GM13977 (cell line): ENCODE measurements around the gene DUSP2.

Experiments used
- DNase-seq: peaks from one replicate; pipeline ENCODE4 v3.0.0; 2012; ENCODE audit warnings: low spot score
- in situ Hi-C: fragments of 300-500 bp; cut with MboI; formaldehyde crosslinking; loops from one replicate; pipeline ENCODE4 v1.12.0; 2022; ENCODE audit warnings: low sequenced_read_pairs, low pct_unique_long_range_greater_than_20kb, mixed read lengths, inconsistent platforms; ENCODE audit not compliant: unreplicated experiment
- TF ChIP-seq, protein P1 (sequence below): IDR thresholded peaks from 2 replicates; pipeline ENCODE4 v1.5.1; 2012; ENCODE audit warnings: mild to moderate bottlenecking, control low read depth; ENCODE audit not compliant: insufficient read depth; ENCODE audit errors: extremely low read depth, missing control alignments

DUSP2 gene, protein sequence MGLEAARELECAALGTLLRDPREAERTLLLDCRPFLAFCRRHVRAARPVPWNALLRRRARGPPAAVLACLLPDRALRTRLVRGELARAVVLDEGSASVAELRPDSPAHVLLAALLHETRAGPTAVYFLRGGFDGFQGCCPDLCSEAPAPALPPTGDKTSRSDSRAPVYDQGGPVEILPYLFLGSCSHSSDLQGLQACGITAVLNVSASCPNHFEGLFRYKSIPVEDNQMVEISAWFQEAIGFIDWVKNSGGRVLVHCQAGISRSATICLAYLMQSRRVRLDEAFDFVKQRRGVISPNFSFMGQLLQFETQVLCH

DNA sequence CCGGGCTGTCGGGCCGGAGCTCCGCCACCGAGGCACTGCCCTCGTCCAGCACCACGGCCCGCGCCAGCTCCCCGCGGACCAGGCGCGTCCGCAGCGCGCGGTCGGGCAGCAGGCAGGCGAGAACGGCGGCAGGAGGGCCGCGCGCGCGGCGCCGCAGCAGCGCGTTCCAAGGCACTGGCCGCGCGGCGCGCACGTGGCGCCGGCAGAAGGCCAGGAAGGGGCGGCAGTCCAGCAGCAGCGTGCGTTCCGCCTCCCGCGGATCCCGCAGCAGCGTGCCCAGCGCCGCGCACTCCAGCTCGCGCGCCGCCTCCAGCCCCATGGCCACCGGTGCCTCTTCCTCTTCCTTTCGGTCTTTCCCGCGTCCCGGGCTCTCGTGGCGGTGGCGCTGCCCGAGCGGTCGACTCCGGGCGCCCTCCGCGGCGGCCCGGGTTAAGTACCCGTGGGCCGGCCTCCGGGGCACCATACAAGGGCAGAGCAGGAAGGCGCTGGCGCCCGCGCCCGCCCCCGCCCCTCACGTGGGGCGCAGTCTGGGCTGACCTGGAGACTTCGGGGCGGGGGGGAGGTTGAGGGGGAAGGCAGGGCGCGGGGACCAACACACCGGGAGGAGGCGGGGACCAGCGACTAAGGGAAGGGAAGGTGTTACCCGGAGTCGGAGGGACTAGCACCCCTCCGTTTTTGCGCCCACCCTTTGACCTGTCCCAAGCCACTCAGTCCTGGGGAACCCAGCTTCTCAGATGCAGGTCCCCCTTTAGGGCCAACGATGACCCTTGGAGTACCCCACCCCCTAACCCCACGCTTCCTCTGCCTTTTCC lies at the start of gene DUSP2:
Gene DUSP2, minus strand, starts transcription at position 405 of the 812 bp plus-strand sequence. Its CDS starts 86 bp downstream, at position 319.
- TF ChIP-seq, protein P1, sequence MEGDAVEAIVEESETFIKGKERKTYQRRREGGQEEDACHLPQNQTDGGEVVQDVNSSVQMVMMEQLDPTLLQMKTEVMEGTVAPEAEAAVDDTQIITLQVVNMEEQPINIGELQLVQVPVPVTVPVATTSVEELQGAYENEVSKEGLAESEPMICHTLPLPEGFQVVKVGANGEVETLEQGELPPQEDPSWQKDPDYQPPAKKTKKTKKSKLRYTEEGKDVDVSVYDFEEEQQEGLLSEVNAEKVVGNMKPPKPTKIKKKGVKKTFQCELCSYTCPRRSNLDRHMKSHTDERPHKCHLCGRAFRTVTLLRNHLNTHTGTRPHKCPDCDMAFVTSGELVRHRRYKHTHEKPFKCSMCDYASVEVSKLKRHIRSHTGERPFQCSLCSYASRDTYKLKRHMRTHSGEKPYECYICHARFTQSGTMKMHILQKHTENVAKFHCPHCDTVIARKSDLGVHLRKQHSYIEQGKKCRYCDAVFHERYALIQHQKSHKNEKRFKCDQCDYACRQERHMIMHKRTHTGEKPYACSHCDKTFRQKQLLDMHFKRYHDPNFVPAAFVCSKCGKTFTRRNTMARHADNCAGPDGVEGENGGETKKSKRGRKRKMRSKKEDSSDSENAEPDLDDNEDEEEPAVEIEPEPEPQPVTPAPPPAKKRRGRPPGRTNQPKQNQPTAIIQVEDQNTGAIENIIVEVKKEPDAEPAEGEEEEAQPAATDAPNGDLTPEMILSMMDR, result no peak
- in situ Hi-C loops, result no loop called here
- peak; percentile 98 for DNase-seq

DNA sequence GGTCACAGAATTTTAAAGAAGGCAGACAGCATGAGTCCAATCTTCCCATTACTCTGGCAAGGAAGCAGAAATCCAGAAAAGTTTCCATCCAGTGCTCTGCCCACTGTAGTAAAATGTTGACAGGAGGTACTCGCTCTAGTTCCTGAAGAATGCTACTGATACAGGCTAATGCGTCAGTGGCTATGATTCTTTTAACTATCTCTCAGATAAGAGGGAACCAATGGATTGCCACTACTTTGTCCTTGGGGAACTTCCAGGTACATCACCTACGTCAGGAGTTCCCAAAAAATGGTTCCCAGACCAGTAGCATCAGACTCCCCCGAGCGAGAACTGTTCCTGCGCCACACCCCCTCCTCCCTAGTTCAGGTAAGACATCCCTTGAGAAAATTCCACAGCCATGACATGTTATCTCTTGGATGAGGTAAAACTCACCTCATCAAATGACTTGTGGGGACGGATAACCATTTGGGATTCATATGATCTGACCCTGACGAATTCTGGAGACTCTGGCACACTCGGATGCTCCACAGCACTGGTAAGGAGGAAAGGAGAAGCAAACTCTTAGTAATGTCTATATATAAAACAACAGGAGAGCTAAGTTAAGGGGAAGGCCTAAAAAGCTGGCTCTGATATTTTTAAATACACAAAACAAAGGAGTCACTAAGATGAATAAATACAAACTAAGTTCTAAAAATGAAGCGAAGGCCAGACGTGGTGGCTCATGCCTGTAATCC lies 46.9 kb upstream of the DUSP2 start:
- in situ Hi-C loops, result loop anchor here (25.0 kb wide), 1 partner anchor 180 kb away; no protein-coding TSS in a partner anchor
- TF ChIP-seq, protein P1, result no peak

DNA sequence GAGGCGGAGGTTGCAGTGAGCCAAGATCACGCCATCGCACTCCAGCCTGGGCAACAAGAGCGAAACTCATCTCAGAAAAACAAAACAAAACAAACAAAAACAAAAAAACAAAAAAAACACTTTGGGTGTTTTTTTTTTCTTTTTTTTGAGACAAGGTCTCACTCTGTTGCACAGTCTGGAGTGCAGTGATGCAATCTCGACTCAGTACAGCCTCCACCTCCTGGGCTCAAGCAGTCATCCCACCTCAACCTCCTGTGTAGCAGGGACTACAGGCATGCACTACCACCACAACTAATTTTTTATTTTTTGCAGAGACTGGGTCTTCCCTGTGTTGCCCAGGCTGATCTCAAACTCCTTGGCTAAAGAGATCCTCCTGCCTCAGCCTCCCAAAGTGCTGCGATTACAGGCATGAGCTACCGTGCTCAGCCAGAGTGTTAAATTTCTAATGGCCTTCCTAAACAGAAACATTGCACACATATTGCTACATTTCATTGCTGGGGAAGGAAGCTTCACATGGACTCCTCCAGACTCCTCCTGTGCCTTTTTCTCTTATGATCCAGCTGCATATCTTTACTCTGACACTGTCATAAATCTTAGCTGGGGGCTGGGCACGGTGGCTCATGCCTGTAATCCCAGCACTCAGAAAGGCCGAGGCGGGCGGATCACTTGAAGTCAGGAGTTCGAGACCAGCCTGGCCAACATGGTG lies 43.7 kb upstream of the DUSP2 start:
- in situ Hi-C loops, result loop anchor here (25.0 kb wide), 1 partner anchor 177 kb away; no protein-coding TSS in a partner anchor
- no peak for DNase-seq

More for the DNA sequence above, 46.9 kb upstream of the DUSP2 start:
- DNase-seq, result no peak

DNA sequence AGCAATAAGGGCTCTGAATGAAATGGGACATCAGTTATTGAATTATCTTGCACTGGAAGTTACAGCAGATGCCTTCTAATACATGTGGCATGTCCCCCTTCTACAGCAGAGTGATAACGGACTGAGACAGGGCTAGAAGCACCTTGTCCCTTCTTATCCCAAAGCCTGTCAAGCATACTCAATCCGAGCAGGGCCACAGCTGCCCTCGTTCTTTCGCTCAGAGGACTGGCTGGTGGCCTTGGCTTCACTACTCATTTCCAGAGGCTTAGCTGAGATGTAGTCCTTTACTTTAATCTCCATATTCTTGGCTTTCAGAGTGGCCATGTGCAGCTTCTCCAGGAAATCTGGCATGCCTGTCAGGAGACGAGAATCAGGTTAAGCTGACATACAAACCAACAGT lies 41.3 kb upstream of the DUSP2 start:
- TF ChIP-seq, protein P1, result no peak
- in situ Hi-C loops, result loop anchor here (25.0 kb wide), 1 partner anchor 174 kb away; no protein-coding TSS in a partner anchor
- no peak for DNase-seq

More for the DNA sequence above, 43.7 kb upstream of the DUSP2 start:
- TF ChIP-seq, protein P1, result no peak

DNA sequence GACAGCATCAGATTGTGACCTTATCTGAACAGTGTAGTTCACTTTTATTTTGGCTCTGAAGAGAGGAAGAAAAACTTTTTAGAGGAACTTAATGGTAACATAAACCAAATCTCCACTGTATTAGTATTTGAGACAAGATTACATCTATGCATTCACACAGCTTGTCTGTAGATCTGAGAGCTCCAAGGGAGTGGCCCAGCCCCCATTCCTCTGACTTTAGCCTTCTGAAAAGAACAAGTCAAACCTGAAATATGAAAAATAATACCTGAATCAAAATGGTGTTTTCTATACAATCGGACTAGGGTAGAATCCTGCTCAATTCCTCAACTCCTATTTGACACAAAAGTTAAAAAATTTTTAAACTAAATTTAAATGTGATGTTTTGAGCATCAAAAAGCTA lies 40.3 kb upstream of the DUSP2 start:
- no peak for DNase-seq
- in situ Hi-C loops, result loop anchor here (25.0 kb wide), 1 partner anchor 173 kb away; no protein-coding TSS in a partner anchor
- TF ChIP-seq, protein P1, result no peak
